GM19468 (cell line): ENCODE results near the gene SMAP2.

Experiments used
- ATAC-seq: cut with Tn5 transposase; IDR thresholded peaks from one replicate; pipeline ENCODE4 v1.9.1; 2021; ENCODE audit warnings: mild to moderate bottlenecking, moderate library complexity, moderate number of reproducible peaks; ENCODE audit not compliant: unreplicated experiment; ENCODE audit errors: extremely low read depth

The SMAP2 gene

DNA sequence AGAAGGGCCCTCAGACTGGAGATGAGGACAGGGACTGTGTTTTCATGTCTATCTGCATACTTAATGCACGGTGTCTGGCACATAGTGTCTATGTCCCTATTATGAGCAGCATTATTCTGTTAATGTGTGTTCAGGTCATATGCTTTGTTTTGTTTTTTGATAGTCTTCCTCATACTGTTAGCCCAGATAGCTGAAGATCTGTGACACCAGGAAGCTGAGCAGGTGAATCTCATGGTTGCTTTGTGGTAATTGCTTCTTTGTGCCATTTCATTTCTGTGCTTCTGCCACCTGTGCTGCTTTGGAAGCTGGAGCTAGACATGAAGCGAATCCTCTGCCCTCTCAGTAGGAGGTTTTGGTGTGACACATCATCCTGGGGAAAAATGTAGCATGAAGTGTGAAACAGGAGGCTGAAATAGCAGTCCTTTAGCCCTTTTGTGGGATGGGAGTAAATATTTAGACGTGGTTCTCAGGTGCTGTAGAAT lies 15.8 kb downstream of the SMAP2 start:
- no peak for ATAC-seq

DNA sequence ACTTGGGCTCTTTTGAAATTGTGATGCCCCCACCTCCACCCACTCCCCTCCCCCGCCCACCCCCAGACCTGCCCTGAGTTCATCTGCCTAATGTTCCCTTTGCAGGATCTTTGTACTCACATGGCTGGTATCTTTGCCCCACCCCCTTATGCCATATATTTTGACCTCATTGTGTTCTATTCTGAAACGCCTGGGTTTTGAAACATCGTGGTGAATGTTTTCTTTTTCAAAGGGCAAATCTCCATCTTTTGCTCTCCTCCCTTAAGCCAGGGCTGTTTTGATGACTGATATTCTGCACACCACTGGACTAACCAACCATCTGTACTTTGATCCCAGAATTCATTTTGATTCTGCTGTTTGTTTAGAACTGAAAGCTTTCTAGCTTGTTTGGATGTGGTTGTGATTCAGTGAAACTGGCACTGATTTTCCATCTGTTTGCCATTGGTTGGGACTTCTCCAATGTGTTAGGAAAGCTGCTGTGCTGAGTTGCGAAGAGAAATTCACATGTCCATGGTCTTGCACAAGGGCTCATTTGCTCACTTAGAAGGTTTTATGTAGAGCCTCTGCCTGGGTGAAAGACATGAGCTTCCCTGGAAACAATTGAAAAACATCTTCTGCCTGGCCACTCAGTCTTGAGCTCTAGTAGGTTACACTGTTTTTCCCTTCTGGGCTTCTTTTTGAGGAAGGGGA lies 16.5 kb downstream of the SMAP2 start:
- no peak for ATAC-seq

DNA sequence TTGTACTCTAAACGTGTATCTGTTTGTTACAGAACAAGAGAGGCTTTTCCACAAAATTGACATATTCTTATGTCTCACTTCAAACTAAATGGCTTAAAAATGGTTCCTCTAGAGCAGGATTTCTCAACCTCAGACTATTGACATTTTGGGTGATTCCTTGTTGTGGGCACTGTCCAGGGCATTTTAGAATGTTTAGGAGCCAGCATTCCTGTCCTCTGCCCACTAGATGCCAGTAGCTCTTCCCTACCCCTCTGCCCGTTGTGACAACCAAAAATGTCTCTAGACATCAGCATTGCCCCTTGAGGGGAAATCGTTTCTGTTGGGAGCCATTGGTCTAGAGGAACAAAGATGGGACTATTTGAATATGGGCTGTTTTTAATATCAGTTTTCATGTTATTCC lies 17.3 kb downstream of the SMAP2 start:
- ATAC-seq: no peak

DNA sequence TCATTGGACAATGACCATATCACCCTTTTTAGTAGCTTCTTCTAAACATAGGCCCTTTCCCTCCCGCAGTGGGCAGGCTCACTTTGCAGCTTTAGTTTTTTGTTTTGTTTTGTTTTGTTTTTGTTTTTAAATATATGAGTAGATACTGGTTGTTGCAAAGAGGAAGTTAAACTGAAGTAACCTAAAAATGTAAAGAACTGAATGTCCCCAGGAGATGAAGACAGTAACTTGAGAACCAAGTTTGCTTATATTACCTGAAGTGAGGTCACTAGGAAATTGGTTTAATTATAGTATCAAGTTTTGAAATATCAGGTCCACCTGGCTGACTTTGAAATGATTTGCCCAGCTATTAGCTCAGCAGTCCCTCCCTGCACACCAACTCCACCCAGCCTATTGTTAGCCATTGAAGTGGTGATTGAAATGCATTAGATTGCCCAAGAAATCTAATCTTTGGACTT lies 18.2 kb downstream of the SMAP2 start:
- no peak for ATAC-seq

DNA sequence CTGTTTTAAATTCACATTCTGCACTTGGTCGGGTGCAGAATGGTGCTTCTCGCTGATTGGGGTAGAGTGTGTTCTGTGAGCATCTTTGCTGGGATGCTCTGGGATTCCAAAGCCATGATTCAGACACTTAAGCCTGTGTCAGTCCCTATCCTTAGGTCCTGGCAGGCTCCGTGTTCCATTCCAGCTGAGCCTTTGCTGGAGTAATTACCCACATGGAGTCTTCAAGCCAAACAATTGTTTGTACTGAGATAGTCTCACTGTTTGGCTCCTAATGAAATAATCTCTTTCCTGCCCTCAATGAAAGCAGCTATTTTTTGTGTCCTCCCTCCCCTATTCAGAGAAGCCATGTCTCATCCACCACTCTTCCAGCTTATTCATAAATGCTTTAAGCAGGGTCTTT lies 18.7 kb downstream of the SMAP2 start:
- ATAC-seq: no peak

DNA sequence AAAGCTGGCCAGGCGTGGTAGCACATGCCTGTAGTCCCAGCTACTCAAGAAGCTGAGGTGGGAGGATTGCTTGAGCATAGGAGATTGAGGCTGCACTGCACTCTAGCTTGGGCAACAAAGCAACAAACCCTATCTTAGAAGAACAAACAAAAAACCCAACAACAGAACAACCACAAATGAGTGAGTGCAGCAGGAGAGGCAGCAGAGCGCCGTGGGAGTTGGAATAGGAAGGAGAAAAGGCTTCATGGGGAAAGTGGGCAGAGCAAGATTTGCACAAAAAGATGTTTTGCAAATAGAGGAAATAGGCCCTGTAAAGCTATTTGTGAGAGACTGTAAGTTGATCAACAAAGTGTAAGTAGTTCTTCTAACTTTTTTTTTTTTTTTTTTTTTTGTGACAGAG lies 19.6 kb downstream of the SMAP2 start:
- ATAC-seq: no peak

DNA sequence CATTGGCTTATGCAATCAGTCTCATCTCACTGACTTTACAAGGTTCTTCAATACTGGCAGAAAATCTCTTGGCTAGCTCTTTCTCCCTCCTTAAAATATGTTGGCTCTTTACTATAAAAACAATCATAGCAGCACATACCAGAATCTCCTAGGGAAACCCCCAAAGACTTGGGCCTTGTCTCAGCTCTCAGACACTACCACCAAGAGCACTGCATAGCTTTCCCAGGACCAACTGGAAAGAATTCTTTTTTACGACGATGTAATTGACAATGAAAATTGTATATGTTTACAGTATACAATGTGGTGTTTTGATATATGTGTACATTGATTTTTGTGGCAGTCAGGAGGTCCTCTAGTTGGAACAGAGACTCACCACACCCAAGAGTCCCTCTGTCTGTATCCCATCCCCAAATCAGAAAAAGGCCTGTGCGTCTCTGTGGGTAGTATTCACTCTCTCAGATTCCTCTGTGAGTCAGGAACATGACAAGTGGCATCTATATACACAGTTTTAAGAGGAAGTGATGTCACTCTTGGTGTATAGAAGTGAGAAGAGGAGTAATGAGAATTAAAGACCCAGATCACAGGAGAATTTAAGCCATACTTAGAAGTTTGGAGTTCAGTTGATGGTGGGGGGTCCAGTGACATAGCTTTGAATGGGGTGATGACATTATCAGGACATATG lies 21.1 kb downstream of the SMAP2 start:
- no peak for ATAC-seq

DNA sequence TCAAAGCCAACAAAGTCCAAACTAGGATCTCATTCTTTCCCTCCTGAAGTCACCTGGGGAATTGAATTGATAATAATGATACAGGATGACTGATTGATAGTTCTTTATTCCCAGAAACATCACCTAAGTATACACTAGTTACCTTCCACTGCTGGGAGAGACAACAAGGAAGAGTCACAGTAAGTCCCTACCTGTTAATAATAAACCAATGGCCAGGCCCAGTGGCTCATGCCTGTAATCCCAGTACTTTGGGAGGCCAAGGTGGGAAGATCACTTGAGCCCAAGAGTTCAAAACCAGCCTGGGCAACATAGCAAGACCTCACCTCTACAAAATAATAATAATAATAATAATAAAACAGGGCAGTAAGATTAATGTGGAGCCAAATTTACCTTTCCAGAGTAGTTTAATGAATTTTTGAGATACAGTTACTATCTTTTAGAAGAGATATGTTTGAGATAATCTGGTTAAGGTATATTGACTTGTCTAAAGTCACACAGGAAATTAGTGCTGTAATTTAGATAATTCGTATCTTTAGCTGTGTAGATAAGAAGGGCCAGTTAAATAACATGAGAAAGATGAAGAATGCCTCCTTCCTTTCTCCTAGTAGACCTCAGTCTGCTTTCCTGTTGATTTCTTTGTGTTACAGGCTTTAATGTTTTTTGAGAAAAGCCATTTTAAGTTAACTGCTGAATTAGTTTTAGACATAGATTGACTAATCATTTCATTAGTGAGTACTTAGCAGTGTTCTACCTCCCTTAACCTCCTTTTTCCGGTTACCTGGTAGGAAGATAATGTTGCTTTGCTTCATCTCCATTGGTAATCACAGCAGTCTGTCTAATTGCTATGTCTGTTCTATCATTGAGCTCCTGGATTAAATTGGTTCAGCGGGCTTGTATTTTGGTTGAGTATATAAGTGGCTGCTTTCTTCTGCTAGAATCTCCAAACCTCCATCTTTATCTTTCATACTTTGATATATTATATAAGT lies 22.0 kb downstream of the SMAP2 start:
- no peak for ATAC-seq

DNA sequence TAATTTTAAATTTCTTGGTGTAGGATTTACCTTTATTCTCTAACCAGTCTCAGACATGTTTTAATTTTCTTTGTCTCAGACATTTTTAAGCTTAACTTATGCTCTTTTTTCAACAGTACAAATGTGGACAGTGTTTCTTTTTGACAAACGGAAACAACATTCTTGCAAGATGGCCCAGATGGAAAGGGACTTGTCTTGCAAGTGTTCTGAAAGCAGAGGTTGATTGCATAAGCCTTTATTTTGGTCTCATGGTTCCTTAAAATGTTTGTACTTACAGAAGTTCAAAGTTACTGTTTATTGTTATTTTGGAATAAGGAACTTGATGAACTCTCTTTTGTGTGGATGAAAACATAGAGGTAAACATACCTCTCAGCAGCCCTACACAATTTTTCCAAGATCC lies 22.9 kb downstream of the SMAP2 start:
- no peak for ATAC-seq

DNA sequence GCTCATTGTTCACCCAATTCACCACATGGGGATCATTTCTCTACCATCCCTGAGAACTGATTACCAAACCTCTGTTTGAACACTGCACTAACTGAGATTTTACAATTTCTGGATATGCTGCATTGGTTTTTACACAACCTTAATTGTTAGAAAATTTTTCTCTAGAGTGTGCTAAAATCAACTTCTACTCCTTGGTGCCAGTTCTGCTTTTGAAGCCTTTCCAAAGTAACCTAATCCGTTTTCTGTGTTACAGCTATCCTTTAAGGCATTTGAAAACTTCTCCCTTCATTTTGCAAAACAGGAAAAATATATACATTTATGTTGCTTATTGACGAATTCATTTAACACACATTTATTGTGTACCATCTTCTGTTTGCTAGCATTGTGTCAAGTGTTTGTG lies 23.7 kb downstream of the SMAP2 start:
- no peak for ATAC-seq

DNA sequence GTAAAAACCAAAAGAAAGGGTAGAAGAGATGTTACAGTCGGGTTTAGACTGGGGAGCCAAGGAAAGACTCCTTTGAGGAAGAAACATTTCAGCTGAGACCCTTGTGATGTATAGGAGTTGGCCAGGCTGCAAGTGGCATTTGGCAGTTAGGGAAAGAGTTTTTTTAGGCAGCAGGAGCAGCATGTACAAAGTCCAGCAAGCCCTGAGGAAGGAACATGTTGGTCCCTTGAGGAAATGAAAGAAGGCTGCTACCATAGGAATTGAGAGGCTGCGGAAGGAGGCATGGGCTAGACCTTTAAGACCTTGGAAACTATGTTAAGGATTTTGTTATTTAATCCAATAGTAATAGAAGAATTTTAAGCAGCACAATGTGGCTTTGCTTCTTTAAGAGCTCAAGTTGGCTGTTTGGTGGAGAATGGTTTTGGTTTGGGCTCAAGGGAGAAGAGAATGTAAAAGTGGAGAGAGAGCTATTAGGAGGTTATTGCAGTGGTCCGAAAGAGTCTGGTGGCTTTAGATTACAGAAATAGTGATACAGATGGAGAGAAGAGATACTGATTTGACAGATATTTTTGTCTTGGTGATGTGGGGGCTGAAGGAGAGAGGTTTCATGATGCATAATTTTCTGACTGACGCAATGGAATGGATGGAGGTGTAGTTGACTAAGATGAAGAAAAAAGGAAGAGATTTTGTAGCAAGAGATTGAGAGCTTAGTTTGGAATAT lies 26.6 kb downstream of the SMAP2 start:
- ATAC-seq: no peak

DNA sequence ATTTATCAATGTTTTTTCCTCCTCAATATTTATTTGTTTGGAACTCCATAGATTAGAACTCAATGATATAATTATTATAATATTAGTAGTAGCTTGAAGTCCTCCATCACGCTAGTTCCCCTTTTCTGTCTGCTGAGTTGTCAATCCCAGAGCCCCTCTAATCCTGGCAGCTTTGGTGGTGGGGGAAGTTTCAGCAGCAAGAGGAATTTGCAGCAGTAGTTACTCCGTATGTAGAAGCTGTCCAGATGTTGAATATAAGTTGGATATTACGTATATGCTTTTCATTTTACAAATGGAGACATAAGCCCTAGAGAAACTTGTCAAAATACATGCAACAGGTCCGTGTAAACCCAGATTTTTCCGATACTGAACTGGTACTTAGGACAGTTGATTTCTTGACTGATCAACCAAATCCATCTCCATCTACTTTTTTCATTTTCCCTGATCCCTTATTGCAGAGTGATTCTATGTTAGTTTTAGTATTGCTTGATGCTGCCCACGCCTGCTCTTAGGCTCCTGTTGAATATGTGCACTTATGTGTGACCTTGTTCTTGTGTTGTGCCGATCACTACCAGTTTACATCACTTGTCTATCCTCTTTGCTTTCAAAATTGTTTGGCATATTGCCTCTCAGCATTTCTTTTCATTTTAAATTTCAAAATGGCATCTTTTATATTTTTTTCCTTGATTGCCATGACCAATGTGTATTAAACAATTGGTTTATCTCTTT lies 28.1 kb downstream of the SMAP2 start:
- no peak for ATAC-seq

DNA sequence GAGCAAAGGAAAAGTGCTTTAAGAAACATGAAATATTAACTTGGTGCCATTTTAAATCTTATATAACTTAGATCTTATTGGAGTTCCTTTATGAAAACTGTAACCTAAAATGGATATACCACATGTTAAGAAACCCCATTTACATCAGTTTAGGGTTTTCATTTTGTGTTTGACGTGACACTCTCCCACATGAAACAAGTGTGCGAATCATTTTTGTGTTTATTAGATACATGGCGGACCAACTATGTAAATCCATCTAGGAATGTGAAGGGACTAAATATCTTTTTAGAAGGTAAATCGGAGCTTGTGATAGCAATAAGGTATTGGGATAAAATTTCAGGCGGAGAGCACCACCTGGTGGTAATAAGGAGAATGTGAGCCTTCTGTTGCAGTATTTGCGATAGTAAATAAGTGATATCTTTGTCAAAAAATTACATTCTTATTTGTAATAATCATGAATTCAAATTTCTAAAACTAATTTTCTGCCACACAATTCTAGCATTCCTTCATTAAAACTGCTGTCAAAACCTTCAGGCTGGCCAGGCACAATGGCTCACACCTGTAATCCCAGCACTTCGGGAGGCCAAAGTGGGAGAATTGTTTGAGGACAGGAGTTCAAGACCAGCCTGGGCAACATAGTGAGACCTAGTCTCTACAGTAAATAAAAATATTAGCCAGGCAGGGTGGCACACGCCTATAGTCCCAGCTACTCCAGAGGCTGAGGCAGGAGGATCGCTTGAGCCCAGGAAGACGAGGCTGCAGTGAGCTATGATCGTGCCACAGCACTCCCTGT lies 31.3 kb downstream of the SMAP2 start:
- no peak for ATAC-seq

DNA sequence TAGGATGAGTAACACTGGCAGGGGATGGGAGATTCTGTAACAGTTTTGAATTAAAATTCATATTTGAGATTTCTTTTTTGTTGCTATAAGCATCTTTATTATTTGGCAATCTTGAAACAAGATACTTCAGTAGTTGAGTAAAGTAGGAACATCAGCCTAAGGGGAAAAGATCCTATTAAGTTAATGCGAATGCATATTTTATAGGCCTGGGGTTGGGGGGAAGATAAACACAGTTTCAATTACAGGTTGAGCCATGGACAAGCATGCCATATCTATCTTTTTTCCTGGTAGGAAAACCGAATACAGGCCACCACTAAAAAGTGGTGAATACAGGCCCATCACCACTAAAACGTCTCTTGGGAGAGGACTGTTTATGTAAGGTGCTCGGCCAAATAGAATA lies 32.3 kb downstream of the SMAP2 start:
- ATAC-seq: no peak

DNA sequence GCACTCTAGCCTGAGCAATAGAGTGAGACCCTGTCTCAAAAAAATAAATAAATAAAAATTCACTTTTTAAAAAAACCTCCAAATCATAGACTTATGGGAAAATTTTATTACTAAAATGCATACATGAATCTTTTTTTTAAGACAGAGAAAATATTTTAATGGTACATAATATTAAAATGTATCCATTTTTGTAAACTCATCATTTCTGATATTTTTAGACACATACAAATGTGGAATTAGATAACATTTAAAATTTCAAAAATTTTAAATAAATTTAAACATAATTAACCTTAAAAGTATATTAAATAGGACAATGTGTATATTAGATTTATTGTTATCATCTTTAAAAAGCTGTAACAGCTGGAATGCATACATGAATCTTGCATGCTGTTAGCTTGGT lies 33.9 kb downstream of the SMAP2 start:
- no peak for ATAC-seq

DNA sequence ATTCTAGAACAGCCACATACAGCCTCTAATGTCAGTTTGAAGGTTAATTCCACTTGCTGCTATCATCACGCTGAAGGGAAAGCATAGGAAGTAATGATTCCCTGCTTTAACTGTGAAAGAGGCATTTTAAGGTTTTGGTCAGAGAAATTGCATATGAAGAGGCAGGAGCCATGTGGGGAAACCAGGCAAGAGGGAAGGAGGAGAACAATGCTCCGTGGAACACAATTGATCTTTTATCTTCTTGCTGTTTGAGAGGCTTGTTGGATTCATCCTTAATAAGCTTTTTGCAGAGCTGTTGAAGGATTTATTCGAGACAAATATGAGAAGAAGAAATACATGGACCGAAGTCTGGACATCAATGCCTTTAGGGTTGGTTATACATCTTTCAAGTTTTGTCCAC lies 35.9 kb downstream of the SMAP2 start:
- no peak for ATAC-seq

DNA sequence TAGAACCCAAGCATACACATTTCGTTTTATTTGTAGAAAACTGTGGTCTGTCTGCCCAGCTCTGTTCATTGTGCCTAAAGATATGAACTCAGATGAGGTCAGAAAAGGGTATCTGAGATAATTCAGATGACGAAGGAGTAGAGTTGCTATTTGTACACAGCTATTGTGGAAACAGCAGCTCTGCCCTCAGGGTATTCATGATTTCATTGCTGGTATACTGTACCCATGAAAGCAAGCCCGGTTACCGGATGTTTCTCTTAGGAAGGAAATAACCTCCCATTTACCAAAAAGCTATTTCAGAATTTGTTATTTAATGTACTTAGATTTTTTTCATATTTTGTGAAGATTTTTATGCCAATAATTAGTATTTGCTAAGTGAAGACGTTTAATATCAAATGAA lies 37.8 kb downstream of the SMAP2 start:
- no peak for ATAC-seq

DNA sequence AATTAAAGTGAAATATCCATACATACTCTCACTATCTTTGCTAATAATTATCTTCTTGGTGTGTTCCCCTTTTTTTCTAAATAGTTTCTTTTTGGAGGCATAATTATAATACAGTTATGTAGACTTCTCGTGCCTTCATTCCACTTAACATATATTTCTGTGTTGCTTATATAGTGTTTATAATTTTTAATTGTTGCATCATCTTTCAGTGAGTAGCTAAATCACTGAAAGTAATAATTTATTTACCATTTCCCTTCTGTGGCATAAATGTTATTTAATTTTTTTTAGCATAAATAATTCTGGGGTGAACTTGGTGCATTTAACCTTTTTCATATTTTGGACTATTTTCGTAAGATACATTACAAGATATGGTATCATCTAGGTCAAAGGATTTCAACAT lies 38.3 kb downstream of the SMAP2 start:
- ATAC-seq: no peak
